GM21786 (cell line): ENCODE data around the gene PODXL2.
"Not testable (repeated sequence)": the region's sequence is repeated elsewhere in the genome, so short reads cannot be mapped to it uniquely, and the experiment has no call there.

Experiments used
- ATAC-seq: cut with Tn5 transposase; IDR thresholded peaks from one replicate; pipeline ENCODE4 v1.9.1; 2021; ENCODE audit not compliant: unreplicated experiment

Gene PODXL2

GRCh38 chr3:127688416-127689265 lies 59.7 kb downstream of the PODXL2 start:
- ATAC-seq = no peak

GRCh38 chr3:127689266-127689860 lies 60.4 kb downstream of the PODXL2 start:
- no peak for ATAC-seq

GRCh38 chr3:127690106-127690505 lies 61.1 kb downstream of the PODXL2 start:
- no peak for ATAC-seq

- ATAC-seq = no peak
Measured at GRCh38 chr3:127690823-127691452, 62.0 kb downstream of the PODXL2 start.

- no peak for ATAC-seq
Measured at GRCh38 chr3:127691489-127691888, 62.5 kb downstream of the PODXL2 start.

GRCh38 chr3:127691974-127692373 lies 63.0 kb downstream of the PODXL2 start:
- no peak for ATAC-seq

- no peak for ATAC-seq
Measured at GRCh38 chr3:127692501-127693335, 63.7 kb downstream of the PODXL2 start.

- no peak for ATAC-seq
Measured at GRCh38 chr3:127693336-127693843, 64.4 kb downstream of the PODXL2 start.

- ATAC-seq = no peak
Measured at GRCh38 chr3:127694467-127695215, 65.7 kb downstream of the PODXL2 start.

- peak; percentile 67 for ATAC-seq
Measured at GRCh38 chr3:127697551-127698240, 68.7 kb downstream of the PODXL2 start.

GRCh38 chr3:127698286-127698685 lies 69.3 kb downstream of the PODXL2 start:
- ATAC-seq = no peak

GRCh38 chr3:127698691-127699415 lies 69.9 kb downstream of the PODXL2 start:
- ATAC-seq = no peak

GRCh38 chr3:127699416-127700300 lies 70.7 kb downstream of the PODXL2 start:
- ATAC-seq = no peak

GRCh38 chr3:127700406-127700805 lies 71.4 kb downstream of the PODXL2 start:
- ATAC-seq = no peak

GRCh38 chr3:127701280-127701911 lies 72.4 kb downstream of the PODXL2 start:
- no peak for ATAC-seq

GRCh38 chr3:127702151-127702578 lies 73.2 kb downstream of the PODXL2 start:
- ATAC-seq = no peak

- ATAC-seq = not testable (repeated sequence)
Measured at GRCh38 chr3:127704840-127705239, 75.9 kb downstream of the PODXL2 start.
